Astrocyte of the cerebellum (primary cell): ENCODE results near the gene EID3.

Source experiments
- DNase-seq: peaks from one replicate; pipeline ENCODE4 v3.0.0-alpha.2; 2011; ENCODE audit warnings: low read depth
- H3K4me3 ChIP-seq: 2 replicates; pipeline ENCODE4 v1.5.1; 2011; ENCODE audit warnings: mild to moderate bottlenecking, low read depth, low read length, moderate library complexity
- CTCF ChIP-seq: IDR thresholded peaks from 2 replicates; pipeline ENCODE4 v1.5.1; 2012; ENCODE audit warnings: low read length, low read depth, moderate library complexity, mild to moderate bottlenecking; ENCODE audit errors: missing control alignments
- in situ Hi-C: cut with HindIII; loops from 2 replicates; pipeline ENCODE4 v1.10.0; 2017; ENCODE audit warnings: low sequenced_read_pairs

EID3 gene

GRCh38 chr12:104350211-104351056 lies 46.9 kb downstream of the EID3 start:
- H3K4me3 ChIP-seq = no peak overlapping the region
- in situ Hi-C loops = no loop called here
- no peak for DNase-seq
- TF ChIP-seq CTCF = no peak

GRCh38 chr12:104351057-104351983 lies 47.8 kb downstream of the EID3 start:
- H3K4me3 ChIP-seq = no peak overlapping the region
- in situ Hi-C loops = no loop called here
- TF ChIP-seq CTCF = no peak
- DNase-seq = no peak

DNA sequence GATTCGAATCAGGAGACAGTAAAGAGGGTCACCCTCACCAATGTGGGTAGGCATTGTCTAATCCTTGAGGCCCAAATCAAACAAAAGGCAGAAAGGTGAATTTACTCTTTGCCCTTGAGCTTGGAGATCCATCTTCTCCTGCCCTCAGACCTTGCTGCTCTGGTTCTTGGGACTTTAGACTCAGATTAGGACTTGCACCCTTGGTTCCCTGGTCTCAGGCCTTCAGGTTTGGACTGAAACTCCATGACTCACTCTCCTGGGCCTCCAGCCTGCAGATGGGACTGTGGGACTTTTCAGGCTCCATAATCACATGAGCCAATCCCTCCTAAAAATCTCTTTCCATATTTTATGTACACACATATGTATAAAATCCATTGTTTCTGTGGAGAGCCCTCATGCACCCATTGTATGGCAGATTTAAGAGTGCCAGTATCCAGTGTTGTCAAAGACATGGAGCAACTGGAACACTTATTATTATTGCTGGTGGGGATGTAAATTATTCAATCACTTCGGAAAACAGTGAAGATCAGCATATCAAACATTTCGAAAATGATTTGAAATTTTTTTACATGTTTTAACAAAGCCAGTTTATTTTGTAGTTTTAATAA lies 48.7 kb downstream of the EID3 start:
- H3K4me3 ChIP-seq = no peak overlapping the region
- TF ChIP-seq CTCF = no peak
- no peak for DNase-seq
- in situ Hi-C loops = no loop called here

GRCh38 chr12:104353012-104353981 lies 49.8 kb downstream of the EID3 start:
- DNase-seq = no peak
- in situ Hi-C loops = no loop called here
- H3K4me3 ChIP-seq = no peak overlapping the region
- TF ChIP-seq CTCF = no peak

GRCh38 chr12:104354167-104354867 lies 50.8 kb downstream of the EID3 start:
- DNase-seq = no peak
- in situ Hi-C loops = no loop called here
- no peak overlapping the region for H3K4me3 ChIP-seq
- TF ChIP-seq CTCF = no peak
